ENCODE results near the gene GLT8D1.

- TF ChIP-seq CTCF (IDR thresholded peaks at IDR 0.05; ENCODE audit: low read depth, low read length, missing input control), result no peak
- no peak for TF ChIP-seq TAF1 (conservative IDR thresholded peaks at IDR 0.05)
- no peak for TF ChIP-seq JUND (IDR thresholded peaks at IDR 0.05)
Observed at GRCh38 chr3:52739730-52740129, 34.1 kb upstream of the GLT8D1 start.

Measured in liver (tissue), 3 donors.